ENCODE results near the gene CLDN1.

CLDN1 gene

GRCh38 chr3:190330936-190331734 lies 8.9 kb upstream of the CLDN1 start:
- no peak for DNase-seq

DNA sequence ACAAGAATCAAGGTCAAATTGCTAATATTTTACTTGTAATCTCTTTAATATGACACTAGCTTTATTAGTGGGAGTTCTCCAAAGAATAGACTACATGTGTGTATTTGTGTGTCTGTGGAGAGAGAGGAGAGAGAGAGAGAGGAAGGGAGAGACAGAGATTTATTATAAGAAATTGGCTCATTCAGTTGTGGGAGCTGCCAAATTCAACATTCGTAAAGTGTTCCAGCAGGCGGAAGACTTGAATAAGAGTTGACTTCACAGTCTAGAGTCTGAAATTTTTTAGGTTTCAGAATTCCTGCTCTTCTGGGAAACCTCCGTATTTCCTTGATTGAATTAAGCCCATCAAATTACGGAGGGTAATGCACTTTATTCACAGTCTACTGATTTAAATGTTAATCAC lies 4.7 kb upstream of the CLDN1 start:
- DNase-seq: no peak

DNA sequence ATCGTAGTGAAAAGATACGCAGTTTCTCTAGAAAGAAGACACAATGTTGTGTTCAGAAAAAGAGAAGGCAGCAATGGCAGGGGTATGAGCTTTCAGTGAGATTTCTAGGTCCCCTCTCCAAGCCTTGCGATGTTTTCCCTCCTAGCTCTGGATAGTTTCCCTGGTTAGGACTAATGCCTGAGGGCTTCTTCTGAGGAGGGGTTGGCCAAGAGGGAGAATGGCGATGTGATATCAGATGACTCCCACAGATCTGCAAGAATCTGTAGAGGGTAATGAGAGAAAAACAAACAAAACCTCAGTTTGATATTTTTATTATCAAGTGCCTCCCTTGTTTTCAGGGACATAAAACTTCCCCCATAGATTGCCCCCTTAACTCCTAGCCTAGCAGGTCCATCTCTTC lies 4.1 kb upstream of the CLDN1 start:
- DNase-seq: no peak

GRCh38 chr3:190325923-190326322 lies 3.7 kb upstream of the CLDN1 start:
- DNase-seq: no peak

- DNase-seq: no peak
Measured at GRCh38 chr3:190323246-190323626, 990 bp upstream of the CLDN1 start.

DNA sequence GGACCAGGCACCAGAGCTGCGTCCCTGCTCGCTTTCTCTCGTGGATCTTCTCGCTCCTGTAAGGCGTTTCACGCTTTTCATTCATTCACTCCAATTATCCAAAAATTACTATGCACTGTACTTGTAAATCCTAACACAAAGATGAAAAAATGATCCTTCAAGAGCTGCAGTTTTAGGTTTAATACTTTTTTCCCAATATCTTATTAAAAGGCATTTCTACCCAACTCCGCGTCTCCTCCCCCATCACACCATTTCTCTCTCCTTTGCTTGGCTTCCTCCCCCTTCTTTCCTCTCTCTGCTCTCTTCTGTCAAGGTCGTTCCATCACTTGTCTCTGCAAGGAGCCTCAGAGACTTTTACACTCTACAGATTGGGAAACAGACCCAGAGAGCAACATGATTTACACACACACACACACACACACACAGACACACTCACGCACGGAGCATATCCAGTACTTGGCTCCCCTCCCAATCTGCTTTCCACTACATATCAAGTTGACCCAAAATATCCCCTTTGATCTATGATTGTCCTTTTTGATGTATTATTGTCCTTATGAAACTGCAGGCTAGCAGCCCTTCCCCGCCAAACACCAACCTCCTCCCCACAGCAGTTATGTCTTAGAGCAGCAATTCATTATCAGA lies 479 bp upstream of the CLDN1 start:
- DNase-seq: no peak

DNA sequence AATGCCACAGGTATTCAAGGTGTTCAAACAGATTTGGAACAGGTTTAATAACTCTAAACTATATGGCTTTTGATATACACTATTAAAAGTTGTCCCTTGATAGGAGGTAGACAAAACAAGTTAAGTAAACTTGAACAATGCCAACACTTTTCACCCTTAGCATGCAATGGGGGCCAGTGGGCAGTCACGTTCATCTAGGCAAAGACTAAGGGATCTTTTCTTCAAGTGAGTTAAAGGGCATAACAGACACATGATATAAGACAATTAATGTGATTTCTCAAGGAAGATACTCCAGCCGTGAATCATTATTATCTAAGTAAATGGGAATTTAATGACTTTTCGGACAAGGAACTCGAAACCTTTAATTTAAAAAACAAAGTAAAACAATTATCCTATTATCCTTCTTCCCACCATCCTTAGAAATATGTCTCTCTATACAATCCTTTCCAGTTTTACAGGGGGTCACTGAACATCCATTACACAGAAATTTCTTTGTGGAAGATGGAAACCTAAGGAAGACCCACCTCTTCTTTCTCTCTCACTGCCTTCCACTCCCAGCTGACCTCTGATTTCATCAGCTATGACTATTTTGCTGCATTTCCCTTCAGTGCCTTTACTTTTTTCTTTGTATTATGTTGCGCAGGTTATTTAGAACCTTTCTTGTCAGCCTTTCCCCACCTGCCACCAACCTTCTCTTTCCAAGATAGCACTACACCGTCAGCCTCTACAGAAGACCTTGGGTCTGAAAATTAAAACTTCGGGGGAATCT lies 1.5 kb downstream of the CLDN1 start:
- DNase-seq: no peak

DNA sequence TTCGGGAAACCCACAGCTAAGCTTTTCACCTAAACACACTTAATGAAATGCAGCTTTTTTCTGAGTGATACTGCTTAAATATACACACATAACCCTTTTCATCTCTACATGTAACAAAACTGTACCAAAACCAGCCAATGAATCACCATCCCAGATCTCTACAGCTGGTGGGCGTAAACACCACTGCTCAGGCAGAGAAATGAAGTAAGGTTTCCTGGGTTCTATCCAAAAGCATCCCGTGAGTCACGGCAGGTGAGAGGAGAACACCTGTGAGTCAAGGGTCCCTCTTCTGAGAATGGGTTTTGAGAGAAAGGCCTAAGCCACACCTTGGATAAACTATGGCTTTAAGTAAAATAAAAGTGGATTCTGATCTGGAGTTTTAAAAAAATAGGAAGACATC lies 2.6 kb downstream of the CLDN1 start:
- DNase-seq: no peak

- DNase-seq: no peak
Measured at GRCh38 chr3:190318666-190319065, 3.6 kb downstream of the CLDN1 start.

DNA sequence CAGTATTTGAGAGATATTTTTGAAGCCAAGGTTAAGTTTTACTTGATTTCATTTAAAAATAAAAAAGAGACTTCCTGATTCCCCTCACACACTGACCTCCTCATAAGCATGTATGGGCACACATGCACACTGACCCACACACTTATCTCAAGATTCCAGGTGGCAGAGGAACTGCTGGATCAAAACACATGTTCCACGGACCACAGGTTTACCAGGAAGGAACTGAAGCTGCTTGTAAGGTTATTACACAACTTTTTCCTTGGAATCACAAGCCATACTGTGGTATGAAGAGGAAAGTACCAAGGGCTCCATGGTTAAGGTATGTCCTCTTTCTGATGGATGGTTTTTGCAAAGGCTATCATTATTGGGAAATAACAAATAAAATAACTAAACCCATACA lies 7.5 kb downstream of the CLDN1 start:
- DNase-seq: no peak

- no peak for DNase-seq
Measured at GRCh38 chr3:190309414-190309813, 12.8 kb downstream of the CLDN1 start.

GRCh38 chr3:190308154-190308553 lies 14.1 kb downstream of the CLDN1 start:
- DNase-seq: no peak

DNA sequence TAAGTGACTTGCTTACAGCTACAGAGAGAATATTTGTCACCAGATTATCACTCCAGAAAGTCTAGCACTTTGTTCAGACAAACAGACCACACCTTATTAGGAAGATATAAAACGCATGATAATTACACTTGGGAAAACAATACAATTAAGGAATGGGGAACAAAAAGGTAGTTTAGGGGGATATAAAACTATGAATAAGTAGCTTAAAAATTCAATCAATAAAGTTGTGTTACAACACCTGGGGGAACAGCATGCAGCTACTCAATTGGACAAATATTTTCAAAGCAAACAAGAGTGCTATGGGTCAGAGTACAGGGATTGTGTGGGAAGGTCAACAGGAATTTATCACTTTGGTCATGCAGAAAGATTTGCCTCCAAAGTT lies 15.1 kb downstream of the CLDN1 start:
- DNase-seq: no peak

GRCh38 chr3:190306513-190307163 lies 15.6 kb downstream of the CLDN1 start:
- no peak for DNase-seq

DNA sequence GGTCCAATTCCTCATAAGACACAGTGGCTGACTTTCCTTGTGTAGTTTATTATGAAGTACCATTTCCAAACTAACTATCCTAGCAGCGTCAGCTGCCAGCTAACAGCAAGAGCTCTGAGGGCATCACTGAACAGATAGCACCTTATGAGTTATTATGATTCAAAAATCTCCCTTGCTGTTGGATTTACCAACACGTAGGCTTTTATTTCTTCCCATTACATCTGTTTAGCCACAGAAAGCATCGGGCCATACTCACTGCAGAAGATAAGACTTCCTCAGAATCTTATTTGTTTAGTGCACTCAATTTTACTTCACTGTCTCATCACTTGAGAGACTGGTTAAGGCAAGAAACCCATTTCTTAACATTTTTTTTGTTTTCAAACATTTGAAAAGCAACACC lies 16.2 kb downstream of the CLDN1 start:
- no peak for DNase-seq

DNA sequence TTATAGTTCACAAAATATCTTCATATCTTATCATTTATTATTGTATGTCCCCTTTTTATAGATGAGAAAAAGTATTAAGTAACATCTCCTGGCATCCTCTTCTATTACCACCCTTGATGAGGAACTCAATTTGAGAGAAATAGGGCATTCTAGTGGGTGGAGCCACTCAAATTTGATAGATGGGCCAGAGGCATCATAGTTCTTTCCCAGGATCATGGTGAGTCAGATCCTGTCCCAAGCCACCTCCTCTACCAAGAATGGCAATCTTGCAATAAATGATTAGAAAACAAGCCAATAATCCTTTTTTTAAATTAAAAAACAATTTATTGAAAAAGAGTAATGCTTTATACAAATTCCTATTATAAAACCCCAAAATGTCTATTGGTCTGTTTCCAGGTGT lies 16.8 kb downstream of the CLDN1 start:
- no peak for DNase-seq

DNA sequence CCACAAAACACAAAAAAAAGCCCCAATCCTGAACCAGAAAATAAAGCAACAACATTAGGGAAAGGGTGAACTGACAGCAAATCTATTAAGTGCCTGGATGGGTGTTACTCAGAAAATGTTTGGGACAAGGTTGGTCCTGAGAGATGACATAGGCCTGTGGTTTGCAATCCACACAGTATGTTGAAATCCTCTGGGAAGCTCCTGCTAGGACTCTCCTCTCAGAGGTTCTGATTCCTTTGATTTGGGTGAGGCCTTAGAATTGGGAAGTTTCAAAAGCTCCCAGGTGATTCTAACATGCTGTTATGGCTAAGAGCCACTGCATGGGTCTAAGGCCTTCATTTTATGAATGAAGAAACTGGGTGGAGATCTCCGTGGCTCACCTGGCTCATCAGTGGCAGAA lies 18.4 kb downstream of the CLDN1 start:
- DNase-seq: no peak

- no peak for DNase-seq
Measured at GRCh38 chr3:190302212-190302867, 19.9 kb downstream of the CLDN1 start.

GRCh38 chr3:190301591-190301990 lies 20.7 kb downstream of the CLDN1 start:
- DNase-seq: no peak

- no peak for DNase-seq
Measured at GRCh38 chr3:190299969-190300368, 22.3 kb downstream of the CLDN1 start.

- no peak for DNase-seq
Measured at GRCh38 chr3:190294030-190294429, 28.2 kb downstream of the CLDN1 start.

DNA sequence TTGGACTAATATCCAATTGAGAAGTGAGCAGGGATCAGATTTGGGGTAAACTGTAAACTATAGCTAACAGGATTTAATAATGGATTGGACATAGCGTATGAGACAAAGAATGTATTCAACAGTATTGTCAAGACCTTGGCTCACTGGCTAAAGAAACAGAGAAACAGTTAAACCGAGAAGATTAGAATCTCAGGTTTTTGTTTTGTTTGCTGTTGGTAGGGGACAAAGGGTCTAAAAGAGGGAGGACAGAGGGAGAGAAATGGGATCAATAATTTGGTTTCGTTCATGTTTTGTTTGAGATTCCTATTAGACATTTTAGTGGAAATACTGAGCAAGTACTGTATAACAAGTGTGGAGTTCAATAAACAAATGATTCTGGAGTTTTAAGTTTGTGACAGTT lies 28.6 kb downstream of the CLDN1 start:
- DNase-seq: no peak

DNA sequence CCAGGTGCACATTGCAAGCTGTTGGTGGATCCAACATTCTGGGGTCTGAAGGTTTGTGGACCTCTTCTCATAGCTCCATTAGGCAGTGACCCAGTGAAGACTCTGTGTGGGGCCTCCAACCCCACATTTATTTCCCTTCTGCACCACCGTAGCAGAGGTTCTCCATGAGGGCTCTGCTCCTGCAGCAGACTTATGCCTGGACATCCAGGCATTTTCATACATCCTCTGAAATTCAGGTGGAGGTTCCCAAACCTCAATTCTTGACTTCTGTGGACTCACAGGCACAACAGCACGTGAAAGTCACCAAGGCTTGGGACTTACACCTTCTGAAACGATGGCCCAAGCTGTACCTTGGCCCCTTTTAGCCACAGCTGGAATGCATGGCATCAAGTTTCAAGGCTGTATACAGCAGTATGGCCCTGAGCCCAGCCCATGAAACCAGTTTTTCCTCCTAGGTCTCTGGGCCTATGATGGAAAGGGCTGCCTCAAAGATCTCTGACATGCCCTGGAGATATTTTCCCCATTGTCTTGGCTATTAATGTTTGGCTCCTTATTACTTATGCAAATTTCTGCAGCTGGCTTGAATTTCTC lies 30.2 kb downstream of the CLDN1 start:
- DNase-seq: no peak
